H54 (cell line): Measurements from ENCODE around the gene RANBP3L.

Source experiments
- DNase-seq: peaks from one replicate; pipeline ENCODE4 v3.0.0; 2011; ENCODE audit warnings: low spot score, mixed read lengths; ENCODE audit not compliant: insufficient read length
- FAIRE-seq: peaks from 3 replicates; lab custom pipeline; 2011; peaks lifted over from hg19 to GRCh38; lab: Jason Lieb, UNC
- POLR2A ChIP-seq: IDR thresholded peaks from 2 replicates; pipeline ENCODE4 v1.6.1; 2011; ENCODE audit warnings: low read depth, mild to moderate bottlenecking, low read length

Gene RANBP3L

DNA sequence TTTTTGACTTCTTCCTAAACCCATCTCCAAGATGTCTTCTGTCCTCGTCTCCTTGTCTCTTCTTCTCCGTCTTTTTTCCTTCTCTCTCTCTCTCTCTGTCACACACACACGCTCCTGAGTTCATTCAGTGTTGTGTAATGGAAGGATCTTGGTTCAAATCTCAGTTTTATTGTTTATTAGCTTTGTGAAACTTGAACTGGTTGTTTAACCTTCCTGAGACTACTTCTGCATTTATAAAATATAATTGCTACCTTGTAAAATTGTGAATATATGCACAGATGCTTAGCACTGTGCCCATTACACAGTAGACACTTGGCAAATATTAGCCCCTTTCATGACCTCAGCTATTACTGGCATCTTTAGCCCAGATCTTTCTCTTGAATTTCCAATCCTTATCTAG, 57.6 kb downstream of the RANBP3L start:
- no peak for TF ChIP-seq POLR2A
- DNase-seq (no peak), FAIRE-seq (no peak)

DNA sequence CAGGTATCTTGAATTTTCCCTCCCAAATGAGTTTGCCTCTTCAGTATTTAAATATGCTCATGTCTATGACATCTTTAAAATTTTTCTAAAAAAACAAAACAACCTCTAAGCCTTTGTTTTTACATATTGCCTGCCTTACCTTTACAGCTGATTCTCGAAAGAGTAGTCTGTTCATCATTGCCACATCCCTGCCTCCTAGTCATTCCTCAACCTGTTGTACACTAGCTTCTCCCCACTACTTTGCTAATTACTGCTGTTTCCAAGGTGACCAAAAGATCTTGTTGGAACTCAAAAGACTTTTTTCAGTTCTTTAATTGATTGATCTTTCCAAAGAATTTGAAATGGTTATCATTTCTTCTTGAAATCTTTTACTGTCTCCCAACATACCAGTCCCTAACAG, 58.0 kb downstream of the RANBP3L start:
- TF ChIP-seq POLR2A: no peak
- DNase-seq (no peak), FAIRE-seq (no peak)

DNA sequence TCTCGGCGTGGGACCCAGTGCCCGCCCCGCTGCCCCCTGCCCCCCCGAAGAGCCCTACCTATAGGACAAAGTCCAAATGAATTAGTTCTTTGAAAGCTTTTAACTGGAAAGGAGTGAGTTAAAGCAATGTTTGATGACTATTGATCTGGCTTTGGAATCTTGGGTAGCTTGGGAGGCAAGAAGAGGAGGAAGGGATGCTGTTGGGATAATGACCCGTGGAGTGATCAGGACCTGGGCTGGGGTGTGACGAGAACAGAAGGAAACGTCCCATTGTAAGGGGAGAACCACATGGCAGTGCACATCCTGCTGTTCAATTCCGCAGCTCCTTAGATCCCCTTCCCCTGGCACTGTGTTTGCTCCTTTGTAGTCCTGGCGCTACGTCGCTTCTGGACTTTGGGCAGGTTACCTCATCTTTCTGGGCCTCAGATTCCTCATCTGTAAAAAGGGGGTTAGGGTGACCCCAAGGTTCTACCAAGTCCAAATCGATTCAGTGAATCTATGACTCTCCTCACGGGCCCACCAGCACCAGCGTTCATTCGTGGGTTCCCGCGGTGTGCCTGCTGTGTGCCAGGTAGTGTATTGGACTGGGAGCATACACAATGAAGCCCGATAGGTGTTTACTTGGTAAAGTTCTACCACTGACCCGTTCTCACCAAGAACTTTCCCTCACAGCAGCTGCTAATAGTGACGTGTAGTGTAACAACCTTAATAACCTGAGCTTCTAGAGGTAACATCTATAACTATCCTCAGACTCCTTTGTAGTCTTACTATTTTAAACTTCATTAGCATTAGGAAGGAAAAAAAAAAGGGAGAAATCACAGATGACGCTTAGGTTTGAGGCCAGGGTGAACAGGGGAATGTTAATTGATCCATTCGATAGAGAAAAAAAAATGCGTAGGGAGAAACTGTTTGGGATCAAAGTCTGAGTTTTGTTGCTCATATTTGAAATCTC, 58.9 kb downstream of the RANBP3L start:
- no peak for TF ChIP-seq POLR2A
- no peak for FAIRE-seq
- no peak for DNase-seq

- FAIRE-seq: peak; percentile 75
- peak; percentile 96 for DNase-seq
- TF ChIP-seq POLR2A: peak; percentile 96
Observed at GRCh38 chr5:36241631-36242533, 59.8 kb downstream of the RANBP3L start, which contains the start of gene NADK2. Gene NADK2 (minus strand): TSS chr5:36241925. CDS start chr5:36241798, 127 bp downstream.

DNA sequence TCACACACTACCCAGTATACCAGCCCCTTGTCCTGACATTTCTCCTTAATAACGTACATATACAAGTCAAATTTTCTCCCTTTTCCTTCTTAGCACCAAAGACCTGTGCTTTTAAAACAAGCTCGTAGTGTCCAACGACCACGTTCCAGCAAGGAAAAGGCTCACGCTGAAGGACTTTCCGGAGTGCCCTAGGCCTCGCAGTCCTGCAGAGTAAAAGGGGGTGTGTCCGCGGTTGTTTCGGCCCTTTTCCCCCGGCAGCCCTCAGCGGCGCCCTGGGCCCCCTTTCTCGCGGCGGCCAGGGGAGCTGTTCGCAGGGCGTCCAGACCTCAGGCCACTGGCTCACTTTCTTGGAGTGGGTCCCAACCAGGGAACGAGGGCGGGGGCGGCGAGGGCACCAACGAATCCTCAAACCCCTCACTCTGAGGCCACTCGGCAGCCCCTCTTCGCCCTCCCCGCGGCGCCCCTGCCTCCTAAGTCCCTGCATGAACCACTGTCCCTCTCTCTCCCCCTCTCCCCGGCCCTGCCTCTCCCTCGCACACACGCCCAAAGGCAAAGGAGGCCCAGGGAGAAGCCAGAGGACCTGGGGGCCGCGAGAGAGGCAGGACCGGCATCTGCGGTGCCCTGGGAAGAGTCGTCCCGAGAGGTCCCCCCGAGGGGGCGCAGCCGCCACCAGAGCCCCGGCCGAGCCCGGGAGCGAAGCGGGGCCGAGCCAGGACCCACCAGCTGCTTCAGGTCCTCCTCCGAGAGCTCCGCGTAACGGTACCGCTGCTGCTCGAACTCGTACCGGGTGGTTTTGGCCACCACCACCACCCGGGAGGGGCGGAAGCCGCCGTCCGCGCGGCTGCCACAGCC, 60.7 kb downstream of the RANBP3L start:
- DNase-seq (peak; percentile 61), FAIRE-seq (peak; percentile 55)
- peak; percentile 46; the same call in 1 of the 2 replicates for TF ChIP-seq POLR2A

- FAIRE-seq (no peak), DNase-seq (no peak)
- TF ChIP-seq POLR2A: no peak
Observed at GRCh38 chr5:36239370-36240293, 62.1 kb downstream of the RANBP3L start.

DNA sequence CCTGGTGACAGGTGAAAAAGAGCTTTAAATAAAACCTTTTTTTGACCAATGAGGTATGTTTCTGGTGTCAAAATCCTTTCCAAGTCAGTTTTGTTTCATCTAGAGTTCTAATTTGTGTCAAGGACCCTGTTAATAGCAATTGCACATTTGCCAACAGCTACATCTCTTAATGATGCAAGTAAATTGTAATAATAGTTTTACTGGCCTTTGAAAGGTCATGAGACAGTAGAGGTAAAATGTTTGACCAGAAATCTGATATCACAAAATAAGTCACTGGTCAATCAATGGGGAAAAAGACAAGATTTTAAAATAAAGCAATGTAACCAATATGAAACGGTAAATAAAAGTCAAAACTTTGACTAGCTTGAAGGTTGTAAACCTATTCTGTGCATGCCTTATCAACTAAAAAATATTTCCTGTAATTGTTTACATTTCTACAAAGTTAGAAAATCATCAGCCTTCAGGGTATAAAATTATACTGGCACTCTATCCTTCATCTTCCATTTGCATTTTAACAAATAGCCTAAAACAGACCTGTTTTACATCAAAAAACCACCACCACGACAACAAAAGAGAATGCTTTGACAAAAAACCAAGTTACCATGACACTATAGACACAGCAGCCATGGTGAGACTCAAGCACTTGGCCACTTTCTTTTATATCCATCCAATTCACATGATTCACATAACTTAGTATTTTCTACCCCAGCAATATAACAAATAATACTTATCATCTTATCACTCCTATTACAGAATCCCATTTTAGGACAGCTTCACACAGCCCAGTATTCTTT, 63.0 kb downstream of the RANBP3L start:
- no peak for TF ChIP-seq POLR2A
- FAIRE-seq (no peak), DNase-seq (no peak)

GRCh38 chr5:36237751-36238150, 64.0 kb downstream of the RANBP3L start:
- FAIRE-seq: peak; percentile 48
- DNase-seq: no peak
- no peak for TF ChIP-seq POLR2A

GRCh38 chr5:36236801-36237200, 64.9 kb downstream of the RANBP3L start:
- DNase-seq: no peak
- peak; percentile 52 for FAIRE-seq
- no peak for TF ChIP-seq POLR2A

- no peak for DNase-seq
- TF ChIP-seq POLR2A: no peak
- FAIRE-seq: peak; percentile 58
Observed at GRCh38 chr5:36232533-36232932, 69.2 kb downstream of the RANBP3L start.

GRCh38 chr5:36230151-36230790, 71.4 kb downstream of the RANBP3L start:
- peak; percentile 11 for FAIRE-seq
- no peak for DNase-seq
- TF ChIP-seq POLR2A: no peak

GRCh38 chr5:36228505-36228904, 73.2 kb downstream of the RANBP3L start:
- no peak for FAIRE-seq
- no peak for DNase-seq
- TF ChIP-seq POLR2A: no peak
